Endothelial cell (in vitro differentiated cells): ENCODE data around the gene RBM33. TPM values are rescaled to one million over a fixed set of nuclear protein-coding genes. Genes with fewer than 3 reads are reported as not detected.

Source experiments
- DNase-seq: peaks from one replicate; pipeline ENCODE4 v3.0.0; 2021; ENCODE audit warnings: low spot score
- H3K27ac Mint-ChIP-seq: one replicate; pipeline ENCODE4 v1.8.0; 2021; ENCODE audit warnings: mixed read lengths, inconsistent platforms; ENCODE audit not compliant: unreplicated experiment
- H3K27me3 Mint-ChIP-seq: one replicate; pipeline ENCODE4 v1.8.0; 2021; ENCODE audit warnings: mild to moderate bottlenecking, moderate library complexity, mixed read lengths, inconsistent platforms; ENCODE audit not compliant: unreplicated experiment
- H3K36me3 Mint-ChIP-seq: one replicate; pipeline ENCODE4 v1.8.0; 2021; ENCODE audit warnings: mild to moderate bottlenecking, low read depth, mixed read lengths, inconsistent platforms; ENCODE audit not compliant: unreplicated experiment
- H3K4me1 Mint-ChIP-seq: one replicate; pipeline ENCODE4 v1.8.0; 2021; ENCODE audit warnings: mild to moderate bottlenecking, mixed read lengths, inconsistent platforms; ENCODE audit not compliant: unreplicated experiment
- H3K4me3 Mint-ChIP-seq: one replicate; pipeline ENCODE4 v1.8.0; 2021; ENCODE audit warnings: mild to moderate bottlenecking, mixed read lengths, inconsistent platforms; ENCODE audit not compliant: unreplicated experiment
- H3K9me3 Mint-ChIP-seq: one replicate; pipeline ENCODE4 v1.8.0; 2021; ENCODE audit warnings: mixed read lengths, inconsistent platforms; ENCODE audit not compliant: unreplicated experiment
- CTCF ChIP-seq: fragments of 200-600 bp; sonication (generic); IDR thresholded peaks from one replicate; pipeline ENCODE4 v1.5.0; 2021; ENCODE audit warnings: antibody characterized with exemption; ENCODE audit not compliant: unreplicated experiment
- total RNA-seq: library from RNA; stranded (reverse); fragmentation: NEBNext Ultra II Directional; extraction: Animal tissue kit (Norgen Biotek cat#: 25700); gene quantifications from one replicate; pipeline ENCODE4 v1.2.1, GENCODE V29; 2021; ENCODE audit not compliant: unreplicated experiment

RBM33 gene
- total RNA-seq, 1 donor from 2014 or later, result 65.3 TPM

- peaks cover 46% of the 10 kb centered on the region for H3K4me1 Mint-ChIP-seq
- peaks cover 15% of the 10 kb centered on the region for H3K36me3 Mint-ChIP-seq
Observed at GRCh38 chr7:155761162-155761561, 116.7 kb downstream of the RBM33 start.

GRCh38 chr7:155762036-155762435 lies 117.6 kb downstream of the RBM33 start:
- TF ChIP-seq CTCF, result no peak
- DNase-seq, result no peak
- no peaks in the 10 kb centered on the region for H3K9me3 Mint-ChIP-seq
- no peak overlapping the region for H3K27ac Mint-ChIP-seq
- H3K4me1 Mint-ChIP-seq, result peaks cover 46% of the 10 kb centered on the region
- peaks cover 5% of the 10 kb centered on the region for H3K27me3 Mint-ChIP-seq
- no peak overlapping the region for H3K4me3 Mint-ChIP-seq
- H3K36me3 Mint-ChIP-seq, result peaks cover 15% of the 10 kb centered on the region

More at GRCh38 chr7:155761162-155761561, 116.7 kb downstream of the RBM33 start:
- H3K9me3 Mint-ChIP-seq, result no peaks in the 10 kb centered on the region
- H3K27me3 Mint-ChIP-seq, result peaks cover 5% of the 10 kb centered on the region
- no peak overlapping the region for H3K4me3 Mint-ChIP-seq
- DNase-seq, result no peak
- TF ChIP-seq CTCF, result no peak
- peak overlapping the region; percentile 16 for H3K27ac Mint-ChIP-seq

GRCh38 chr7:155762655-155763054 lies 118.2 kb downstream of the RBM33 start:
- H3K36me3 Mint-ChIP-seq, result peaks cover 15% of the 10 kb centered on the region
- H3K4me1 Mint-ChIP-seq, result peaks cover 46% of the 10 kb centered on the region
- peak overlapping the region; percentile 43 for H3K27ac Mint-ChIP-seq
- H3K9me3 Mint-ChIP-seq, result no peaks in the 10 kb centered on the region
- no peak overlapping the region for H3K4me3 Mint-ChIP-seq
- peaks cover 5% of the 10 kb centered on the region for H3K27me3 Mint-ChIP-seq
- no peak for TF ChIP-seq CTCF
- no peak for DNase-seq

GRCh38 chr7:155763122-155763521 lies 118.7 kb downstream of the RBM33 start:
- Mint-ChIP-seq H3K27ac (peak overlapping the region; percentile 43), H3K4me1 (peaks cover 46% of the 10 kb centered on the region), H3K4me3 (peak overlapping the region; percentile 48), H3K27me3 (peaks cover 5% of the 10 kb centered on the region), H3K36me3 (peaks cover 11% of the 10 kb centered on the region), H3K9me3 (no peaks in the 10 kb centered on the region)
- no peak for DNase-seq
- no peak for TF ChIP-seq CTCF

GRCh38 chr7:155763691-155764437 lies 119.4 kb downstream of the RBM33 start:
- Mint-ChIP-seq H3K4me3 (peak overlapping the region; percentile 45), H3K9me3 (no peaks in the 10 kb centered on the region), H3K27ac (peak overlapping the region; percentile 88), H3K4me1 (peaks cover 46% of the 10 kb centered on the region), H3K36me3 (peaks cover 12% of the 10 kb centered on the region), H3K27me3 (peaks cover 5% of the 10 kb centered on the region)
- TF ChIP-seq CTCF, result no peak
- DNase-seq, result peak; percentile 33
